HepG2 (cell line): Measurements from ENCODE around the gene ZNF541. TPM values are rescaled to one million over a fixed set of nuclear protein-coding genes. Genes with fewer than 3 reads are reported as not detected.

ENCODE experiments used
- CCDC6 ChIP-seq: sonication (generic); formaldehyde crosslinking; IDR thresholded peaks from 2 replicates; pipeline ENCODE4 v1.8.1; 2022; ENCODE audit warnings: mild to moderate bottlenecking, missing genetic modification reagents, moderate library complexity
- ERF ChIP-seq: IDR thresholded peaks from 2 replicates; pipeline ENCODE4 v1.6.1; 2018; ENCODE audit warnings: missing biosample characterization, missing genetic modification reagents
- FOXK2 ChIP-seq: fragments of 450-650 bp; IDR thresholded peaks from 2 replicates; pipeline ENCODE4 v1.6.1; 2016
- GZF1 ChIP-seq: sonication (generic); formaldehyde crosslinking; IDR thresholded peaks from 2 replicates; pipeline ENCODE4 v1.5.1; 2020; ENCODE audit warnings: mild to moderate bottlenecking, missing genetic modification reagents
- HES4 ChIP-seq: sonication (generic); formaldehyde crosslinking; IDR thresholded peaks from 2 replicates; pipeline ENCODE4 v1.9.0; 2021; ENCODE audit warnings: mild to moderate bottlenecking, missing genetic modification reagents, borderline replicate concordance
- HOXA3 ChIP-seq: sonication (generic); formaldehyde crosslinking; IDR thresholded peaks from 2 replicates; pipeline ENCODE4 v1.5.0; 2020; ENCODE audit warnings: missing genetic modification reagents
- KAT8 ChIP-seq: IDR thresholded peaks from 2 replicates; pipeline ENCODE4 v1.6.1; 2016; ENCODE audit warnings: missing genetic modification reagents, missing compliant biosample characterization
- MXD4 ChIP-seq: IDR thresholded peaks from 2 replicates; pipeline ENCODE4 v1.6.1; 2016; ENCODE audit warnings: mild to moderate bottlenecking, missing biosample characterization, missing genetic modification reagents
- PAF1 ChIP-seq: IDR thresholded peaks from 2 replicates; pipeline ENCODE4 v1.6.1; 2016; ENCODE audit warnings: missing genetic modification reagents, missing compliant biosample characterization
- POLR2A ChIP-seq, 2 experiments: IDR thresholded peaks; 2 replicates each; pipeline ENCODE4 v1.6.1; 2011; ENCODE audit warnings: low read depth in 2 of 2, low read length in 2 of 2, mild to moderate bottlenecking in 1 of 2, moderate library complexity in 1 of 2; ENCODE audit not compliant: insufficient read depth in 1 of 2
- REL ChIP-seq: sonication (generic); formaldehyde crosslinking; conservative IDR thresholded peaks from 2 replicates; pipeline ENCODE4 v1.8.0; 2022; ENCODE audit warnings: mild to moderate bottlenecking, missing genetic modification reagents, moderate library complexity
- RFXAP ChIP-seq: sonication (generic); formaldehyde crosslinking; IDR thresholded peaks from 2 replicates; pipeline ENCODE4 v1.4.0; 2020; ENCODE audit warnings: missing genetic modification reagents, borderline replicate concordance
- ZBTB25 ChIP-seq: IDR thresholded peaks from 2 replicates; pipeline ENCODE4 v1.6.1; 2018; ENCODE audit warnings: missing genetic modification reagents
- ZFP41 ChIP-seq: sonication (generic); formaldehyde crosslinking; IDR thresholded peaks from 2 replicates; pipeline ENCODE4 v1.4.0; 2020; ENCODE audit warnings: mild to moderate bottlenecking, missing genetic modification reagents, borderline replicate concordance
- ZFP82 ChIP-seq: sonication (generic); formaldehyde crosslinking; IDR thresholded peaks from 2 replicates; pipeline ENCODE4 v1.5.1; 2020; ENCODE audit warnings: mild to moderate bottlenecking, missing genetic modification reagents, borderline replicate concordance
- ZNF335 ChIP-seq: sonication (generic); formaldehyde crosslinking; IDR thresholded peaks from 2 replicates; pipeline ENCODE4 v1.4.0; 2020; ENCODE audit warnings: missing genetic modification reagents
- ZNF556 ChIP-seq: sonication (generic); formaldehyde crosslinking; IDR thresholded peaks from 2 replicates; pipeline ENCODE4 v1.4.0; 2020; ENCODE audit warnings: mild to moderate bottlenecking, missing genetic modification reagents, borderline replicate concordance
- ZNF574 ChIP-seq: sonication (generic); formaldehyde crosslinking; IDR thresholded peaks from 2 replicates; pipeline ENCODE4 v1.4.0; 2020; ENCODE audit warnings: missing genetic modification reagents
- ZNF605 ChIP-seq: sonication (generic); formaldehyde crosslinking; IDR thresholded peaks from 2 replicates; pipeline ENCODE4 v1.8.0; 2022; ENCODE audit warnings: mild to moderate bottlenecking, missing genetic modification reagents
- ZNF850 ChIP-seq: sonication (generic); formaldehyde crosslinking; conservative IDR thresholded peaks from 2 replicates; pipeline ENCODE4 v1.9.0; 2021; ENCODE audit warnings: mild to moderate bottlenecking, missing genetic modification reagents
- ZXDC ChIP-seq: sonication (generic); formaldehyde crosslinking; IDR thresholded peaks from 2 replicates; pipeline ENCODE4 v1.5.0; 2020; ENCODE audit warnings: mild to moderate bottlenecking, missing genetic modification reagents
- polyA plus RNA-seq, 8 experiments: library from polyadenylated mRNA; depleted of rRNA in 3 of 8; stranded (reverse) in 7 of 8; unstranded in 1 of 8; fragments of >200 nt; fragmentation: Illumina TruSeq in 4 of 8; extraction: Trizol in 4 of 8; gene quantifications; 2 replicates each; pipeline versions ENCODE4 v1.2.1 to v1.2.3, GENCODE V29; 2011 to 2016; ENCODE audit warnings: low read depth in 4 of 8, missing spikeins in 1 of 8, mixed read lengths in 1 of 8; ENCODE audit not compliant: insufficient read depth in 1 of 8
- total RNA-seq, 5 experiments: library from RNA; depleted of rRNA; stranded (reverse); fragments of >200 nt; fragmentation: Illumina TruSeq; extraction: Trizol; gene quantifications; 2 replicates each; pipeline ENCODE4 v1.2.3, GENCODE V29; 2016; ENCODE audit warnings: low read depth in 1 of 5
- TF ChIP-seq, protein P1 (sequence below): sonication (generic); formaldehyde crosslinking; IDR thresholded peaks from 2 replicates; pipeline ENCODE4 v1.5.0; 2020; ENCODE audit warnings: missing genetic modification reagents, mild to moderate bottlenecking, borderline replicate concordance

The ZNF541 gene
- total and polyA plus RNA-seq, 2 of the 13 experiments (the other 11 are each of a cell fraction or from before 2014, with no cell fraction given), result 0.03 to 0.04 TPM

DNA sequence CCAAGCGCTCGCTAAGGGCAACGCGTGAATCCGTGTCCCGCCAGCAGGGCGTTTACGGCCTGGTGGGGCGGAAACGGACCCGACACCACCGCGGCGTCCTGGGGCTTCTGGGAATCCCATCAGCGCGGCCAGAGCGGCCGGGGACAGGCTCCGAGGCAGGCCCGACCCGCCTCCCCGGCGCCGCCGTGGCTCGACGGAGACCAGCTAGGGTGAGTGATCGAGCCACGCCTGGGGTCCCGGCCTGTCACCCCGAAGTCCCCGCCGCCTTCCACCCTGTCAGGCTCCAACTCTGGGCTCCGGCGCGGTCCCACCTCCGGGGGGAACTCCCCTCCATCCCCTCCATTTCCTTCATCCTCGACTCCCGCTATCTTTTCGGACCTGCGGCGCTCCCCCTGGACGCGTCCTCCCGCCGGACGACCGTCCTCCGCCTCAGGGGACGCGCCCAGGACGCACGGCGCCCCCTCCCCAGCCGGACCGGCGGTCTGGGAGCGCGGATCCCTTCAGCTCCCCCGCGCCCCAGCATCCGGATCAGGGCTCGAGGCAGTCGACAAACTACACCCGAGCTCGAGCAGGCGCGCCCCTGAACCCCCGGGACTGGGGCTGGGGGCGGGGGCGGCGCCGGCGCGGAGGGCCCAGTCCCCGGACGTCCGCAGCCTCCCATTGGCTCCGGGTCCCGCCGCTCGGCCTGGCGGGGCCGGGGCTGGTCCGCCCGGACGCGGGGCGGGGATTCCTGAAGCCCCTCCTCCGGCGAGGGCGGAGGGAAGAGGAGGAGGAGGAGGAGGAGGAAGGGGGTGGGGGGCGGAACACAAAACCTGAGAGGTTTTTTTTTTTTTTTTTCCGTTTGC, 35.3 kb upstream of the ZNF541 start (continued):
- peak; percentile 63 for TF ChIP-seq ZNF605
- TF ChIP-seq ZFP41, result no peak
- no peak for TF ChIP-seq FOXK2
- TF ChIP-seq REL (CRISPR knock-in tag), result no peak
- no peak for TF ChIP-seq PAF1 (CRISPR knock-in tag)
- no peak for TF ChIP-seq RFXAP (CRISPR knock-in tag)
- TF ChIP-seq MXD4 (CRISPR knock-in tag), result peak; percentile 65; the same call in 1 of the 2 replicates
- peak; percentile 65; the same call in 1 of the 2 replicates for TF ChIP-seq ZNF850 (CRISPR knock-in tag)
- peak; percentile 70; the same call in 1 of the 2 replicates for TF ChIP-seq ZBTB25 (CRISPR knock-in tag)
- TF ChIP-seq, protein P1, sequence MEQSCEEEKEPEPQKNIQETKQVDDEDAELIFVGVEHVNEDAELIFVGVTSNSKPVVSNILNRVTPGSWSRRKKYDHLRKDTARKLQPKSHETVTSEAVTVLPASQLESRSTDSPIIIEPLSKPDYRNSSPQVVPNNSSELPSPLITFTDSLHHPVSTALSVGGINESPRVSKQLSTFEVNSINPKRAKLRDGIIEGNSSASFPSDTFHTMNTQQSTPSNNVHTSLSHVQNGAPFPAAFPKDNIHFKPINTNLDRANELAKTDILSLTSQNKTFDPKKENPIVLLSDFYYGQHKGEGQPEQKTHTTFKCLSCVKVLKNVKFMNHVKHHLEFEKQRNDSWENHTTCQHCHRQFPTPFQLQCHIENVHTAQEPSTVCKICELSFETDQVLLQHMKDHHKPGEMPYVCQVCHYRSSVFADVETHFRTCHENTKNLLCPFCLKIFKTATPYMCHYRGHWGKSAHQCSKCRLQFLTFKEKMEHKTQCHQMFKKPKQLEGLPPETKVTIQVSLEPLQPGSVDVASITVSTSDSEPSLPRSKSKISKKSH (CRISPR knock-in tag), result 0 out of 2 replicates have a peak, but pooled peaks have one; percentile 20
- peak; percentile 69; the same call in 1 of the 2 replicates for TF ChIP-seq ZFP82 (CRISPR knock-in tag)
- peak; percentile 61 to 78; a peak in 3 of 4 replicates for TF ChIP-seq POLR2A (IDR thresholded peaks at IDR 0.05; ENCODE audit: insufficient read depth in 1 of 2, low read depth in 2 of 2, low read length in 2 of 2)
- TF ChIP-seq ZNF335 (CRISPR knock-in tag), result peak; percentile 98
- 0 out of 2 replicates have a peak, but pooled peaks have one; percentile 18 for TF ChIP-seq HOXA3 (CRISPR knock-in tag)
- TF ChIP-seq ERF (CRISPR knock-in tag), result peak; percentile 65; the same call in 1 of the 2 replicates
- 0 out of 2 replicates have a peak, but pooled peaks have one; percentile 28 for TF ChIP-seq ZNF574 (CRISPR knock-in tag)
- TF ChIP-seq HES4, result peak; percentile 45; the same call in 1 of the 2 replicates
- TF ChIP-seq ZNF556 (CRISPR knock-in tag), result peak; percentile 86; the same call in 1 of the 2 replicates
- TF ChIP-seq ZXDC (CRISPR knock-in tag), result peak; percentile 86
- TF ChIP-seq CCDC6, result peak; percentile 51
- peak; percentile 44 for TF ChIP-seq KAT8
- peak; percentile 63; the same call in 1 of the 2 replicates for TF ChIP-seq GZF1 (CRISPR knock-in tag)
